HG03565 (cell line): ENCODE data around the gene DNAL4.
"Not testable (repeated sequence)": the region's sequence is repeated elsewhere in the genome, so short reads cannot be mapped to it uniquely, and the experiment has no call there.

Experiments
- ATAC-seq: cut with Tn5 transposase; IDR thresholded peaks from one replicate; pipeline ENCODE4 v1.9.1; 2021; ENCODE audit warnings: mild to moderate bottlenecking, moderate library complexity; ENCODE audit not compliant: unreplicated experiment

DNAL4 gene

DNA sequence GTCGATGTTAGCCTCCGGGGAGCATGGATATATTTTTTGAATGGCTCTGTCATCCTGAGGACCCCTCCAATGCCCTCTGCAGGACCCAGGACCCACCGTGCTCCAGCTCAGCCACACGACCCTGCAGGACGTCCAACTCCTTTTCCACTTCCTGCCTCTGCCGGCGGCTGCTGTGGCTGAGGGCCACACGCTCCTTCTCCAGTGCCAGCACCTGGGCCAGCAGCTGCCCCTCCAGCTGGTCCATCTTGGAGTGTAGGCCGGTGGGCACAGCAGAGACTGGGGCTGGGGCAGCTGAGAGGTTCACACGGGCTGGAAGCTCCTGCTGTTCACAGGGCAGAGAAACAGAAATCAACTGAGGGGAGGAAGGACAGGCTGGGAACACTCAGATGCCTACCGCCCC is 34.2 kb upstream of the DNAL4 start:
- ATAC-seq: no peak

DNA sequence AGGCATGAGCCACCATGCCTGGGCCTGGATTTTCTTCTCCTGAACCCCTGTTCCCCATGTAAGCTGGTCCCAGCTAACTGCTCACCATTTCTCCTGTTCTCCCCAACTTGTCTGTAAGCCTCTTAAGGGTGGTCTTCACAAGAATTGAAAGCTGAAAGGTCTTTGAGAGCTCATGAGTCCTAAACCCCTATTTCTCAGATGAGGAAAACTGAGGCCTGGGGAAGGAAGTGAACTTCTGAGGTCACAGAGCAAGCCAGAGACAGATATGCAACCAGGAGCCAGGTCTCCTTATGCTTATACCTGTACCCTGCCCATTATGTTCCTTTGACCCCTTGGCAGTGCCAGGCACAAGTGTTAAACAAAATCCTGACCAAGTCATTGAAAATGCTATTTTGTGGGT is 33.6 kb upstream of the DNAL4 start:
- ATAC-seq: no peak

DNA sequence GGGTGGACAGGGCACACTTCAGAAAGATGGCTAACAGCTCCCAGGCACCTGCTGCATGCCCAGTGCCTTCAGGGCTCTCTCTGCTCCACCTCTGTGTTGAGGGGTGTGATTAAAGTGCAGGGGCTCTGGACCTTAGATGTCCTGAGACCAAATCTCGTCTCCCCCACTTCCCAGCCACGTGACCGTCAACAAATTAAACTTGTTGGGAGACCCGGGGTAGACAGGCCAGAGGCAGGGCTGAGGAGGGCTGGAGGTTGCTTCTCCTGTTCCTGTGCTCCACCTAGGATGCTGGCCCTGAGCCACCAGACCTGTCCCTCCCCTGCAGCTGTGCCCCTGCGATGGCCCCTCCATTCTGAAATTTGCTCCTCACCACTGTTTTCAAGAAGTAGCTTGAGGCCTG is 32.9 kb upstream of the DNAL4 start:
- ATAC-seq: no peak

DNA sequence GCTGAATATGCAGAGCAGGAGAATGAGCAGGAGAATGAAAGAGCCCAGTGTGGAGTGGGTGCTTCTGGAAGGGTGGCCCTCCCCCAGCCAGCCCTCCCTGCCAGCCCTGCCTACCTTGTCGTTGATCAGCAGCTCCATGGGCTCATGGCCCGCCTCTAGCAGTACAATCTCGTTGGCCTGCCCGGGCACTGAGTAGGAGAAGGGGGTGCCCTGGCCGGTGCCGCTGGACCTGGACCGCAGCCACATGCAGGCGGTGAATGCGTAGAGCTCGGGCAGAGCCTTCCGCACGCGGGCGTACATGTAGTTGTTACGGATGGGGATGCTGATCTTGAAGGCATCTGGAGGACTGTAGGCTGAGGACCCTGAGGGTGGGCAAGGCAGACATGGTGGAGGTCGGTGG is 32.4 kb upstream of the DNAL4 start:
- no peak for ATAC-seq

DNA sequence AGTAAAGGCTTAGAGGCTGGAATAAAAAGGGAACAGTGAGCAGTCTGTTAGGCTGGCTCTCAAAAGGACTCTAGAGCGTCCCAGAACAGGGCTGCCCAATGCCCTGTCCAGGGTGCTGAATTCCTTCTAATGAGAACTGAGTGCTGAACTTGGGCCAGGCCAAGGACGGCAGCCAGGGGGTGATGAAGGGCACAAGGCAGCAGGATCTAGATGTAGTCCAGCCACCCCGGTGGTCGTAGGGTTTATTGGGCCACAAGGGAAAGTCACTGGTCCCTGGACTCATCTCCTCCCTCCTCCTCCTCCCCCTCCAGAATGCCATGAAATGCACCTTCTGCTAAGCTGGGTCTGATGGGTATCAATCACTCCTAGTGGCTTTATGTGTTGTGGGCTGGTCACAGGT is 30.6 kb upstream of the DNAL4 start:
- no peak for ATAC-seq

DNA sequence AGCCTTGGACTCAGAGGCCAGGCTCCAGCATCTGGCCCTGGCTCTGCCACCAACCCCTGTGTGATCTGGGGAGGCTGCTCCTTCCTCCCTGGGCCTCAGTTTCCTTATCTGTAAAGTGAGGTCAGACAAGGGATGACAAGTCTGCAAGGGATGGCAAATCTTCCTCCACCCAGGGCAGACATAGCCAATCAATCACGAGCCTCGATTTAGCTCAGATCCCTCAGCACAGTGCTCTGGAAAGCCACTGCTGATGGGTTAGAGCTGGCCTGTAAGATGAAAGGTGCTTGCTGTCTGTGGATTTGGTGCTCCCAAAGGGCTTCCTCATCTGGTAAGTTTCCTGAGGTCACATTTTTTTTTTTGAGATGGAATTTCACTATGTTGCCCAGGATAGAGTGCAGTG is 29.7 kb upstream of the DNAL4 start:
- ATAC-seq: no peak

DNA sequence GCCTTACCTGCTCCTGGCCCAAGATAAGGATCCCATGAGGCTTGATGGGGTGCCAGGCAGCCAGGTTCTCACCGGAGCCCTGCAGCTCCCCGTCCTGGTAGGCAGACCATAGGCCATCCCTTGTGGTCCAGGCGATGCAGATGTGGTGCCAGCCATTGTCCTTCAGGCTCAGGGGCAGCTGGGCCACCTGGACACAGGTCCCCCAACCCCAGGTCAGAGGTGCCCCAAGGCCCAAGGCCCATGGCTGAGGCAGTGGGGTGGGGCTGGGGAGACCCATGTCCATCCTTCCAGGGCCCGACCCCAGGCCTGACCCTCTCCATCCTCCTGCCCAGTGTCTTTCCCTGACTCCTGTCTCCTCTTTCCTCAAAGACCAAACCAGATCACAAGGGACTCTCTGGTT is 29.1 kb upstream of the DNAL4 start:
- ATAC-seq: no peak

DNA sequence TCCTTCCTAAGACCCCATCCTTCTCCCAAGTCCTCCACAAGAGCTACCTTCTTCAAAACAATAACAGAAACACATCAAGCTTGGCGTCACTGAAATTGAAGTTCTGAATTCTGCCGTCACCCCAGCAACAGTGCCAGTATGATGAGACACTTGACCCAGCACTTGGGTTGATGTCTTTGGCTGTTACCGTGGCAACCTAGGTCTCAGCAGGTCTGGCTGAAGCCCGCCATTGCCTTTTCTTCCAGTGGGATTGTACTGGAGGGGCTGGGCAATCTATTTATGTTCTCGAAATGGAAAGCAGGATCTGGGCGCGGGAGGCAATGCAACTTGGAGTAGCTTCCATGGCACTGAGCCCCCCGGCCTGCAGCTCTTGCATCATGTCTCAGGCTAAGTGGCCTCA is 26.1 kb upstream of the DNAL4 start:
- no peak for ATAC-seq

DNA sequence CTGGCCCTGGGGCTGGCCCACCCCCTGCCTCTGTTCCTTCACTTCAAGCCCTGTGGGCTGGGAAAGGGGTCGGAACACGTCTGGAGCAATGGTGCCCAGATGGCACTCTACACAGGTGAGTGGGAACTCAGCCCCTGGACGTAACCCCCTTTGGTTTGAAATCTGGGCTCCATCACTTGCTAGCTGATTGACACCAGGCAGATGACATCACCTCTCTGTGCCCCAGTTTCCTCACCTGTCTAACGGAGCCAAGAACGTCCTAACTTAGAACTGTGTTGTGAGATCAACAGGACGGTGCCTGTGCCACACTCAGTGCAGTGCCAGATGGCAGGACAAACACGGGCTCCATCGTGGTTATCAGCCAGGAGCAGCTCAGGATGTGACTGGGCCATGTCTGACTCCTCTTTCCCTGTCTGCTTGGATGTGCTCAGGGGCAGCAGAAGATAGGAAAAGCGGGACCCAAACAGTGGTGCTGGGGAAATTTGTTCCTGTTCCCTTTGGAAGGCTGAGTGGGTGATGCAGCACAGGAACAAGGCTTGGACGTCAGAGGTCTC is 25.5 kb upstream of the DNAL4 start:
- ATAC-seq: no peak

DNA sequence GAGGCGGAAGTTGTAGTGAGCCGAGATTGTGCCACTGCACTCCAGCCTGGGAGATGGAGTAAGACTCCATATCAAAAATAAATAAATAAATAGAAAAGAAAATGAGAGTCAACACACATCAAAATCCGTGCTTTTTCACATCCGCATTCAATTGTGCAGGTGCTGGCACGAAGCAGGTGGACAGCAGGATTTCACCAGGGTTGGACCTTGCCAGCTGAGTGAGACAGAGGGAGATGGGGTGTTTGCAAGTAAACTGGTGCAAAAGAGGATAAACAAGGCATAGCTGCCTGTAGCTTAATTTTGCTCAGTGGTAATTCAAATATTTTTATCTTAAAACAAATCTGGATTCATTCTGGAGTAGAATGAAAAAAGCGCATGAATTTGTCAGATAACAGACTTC is 23.3 kb upstream of the DNAL4 start:
- ATAC-seq: no peak

DNA sequence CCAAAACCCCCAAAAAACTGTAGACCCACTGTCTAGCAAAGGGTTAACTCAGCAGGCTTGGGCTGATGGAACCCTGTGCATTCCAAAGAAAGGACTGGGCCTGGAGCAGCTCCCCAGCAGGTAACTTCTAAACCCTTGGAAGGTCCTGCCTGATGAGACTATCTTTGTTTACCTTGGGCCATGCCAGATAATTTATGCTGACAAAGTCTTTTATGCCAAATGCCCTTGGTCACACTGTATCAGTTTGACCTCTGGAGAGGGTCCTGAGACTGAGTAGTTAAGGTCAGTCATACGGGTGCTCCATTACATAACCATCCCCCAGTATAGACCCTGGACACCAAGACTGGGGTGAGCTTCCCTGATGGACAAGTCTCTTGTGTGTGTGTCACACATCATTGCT is 21.9 kb upstream of the DNAL4 start:
- no peak for ATAC-seq

DNA sequence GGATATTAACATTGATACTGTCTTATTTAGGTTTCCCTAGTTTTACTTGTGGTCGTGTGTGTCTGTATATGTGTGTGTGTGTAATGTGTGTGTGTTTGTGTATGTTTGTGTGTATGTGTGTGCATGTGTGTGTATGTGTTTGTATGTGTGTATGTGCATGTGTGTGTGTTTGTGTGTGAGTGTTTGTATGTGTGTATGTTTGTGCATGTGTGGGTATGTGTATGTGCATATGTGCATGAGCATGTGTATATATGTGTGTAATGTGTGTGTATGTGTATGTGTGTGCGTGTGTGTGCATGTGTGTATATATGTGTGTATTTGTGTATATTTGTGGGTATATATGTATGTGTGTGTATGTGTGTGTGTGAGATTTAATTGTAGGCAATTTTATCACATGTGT is 17.3 kb upstream of the DNAL4 start:
- ATAC-seq: no peak

DNA sequence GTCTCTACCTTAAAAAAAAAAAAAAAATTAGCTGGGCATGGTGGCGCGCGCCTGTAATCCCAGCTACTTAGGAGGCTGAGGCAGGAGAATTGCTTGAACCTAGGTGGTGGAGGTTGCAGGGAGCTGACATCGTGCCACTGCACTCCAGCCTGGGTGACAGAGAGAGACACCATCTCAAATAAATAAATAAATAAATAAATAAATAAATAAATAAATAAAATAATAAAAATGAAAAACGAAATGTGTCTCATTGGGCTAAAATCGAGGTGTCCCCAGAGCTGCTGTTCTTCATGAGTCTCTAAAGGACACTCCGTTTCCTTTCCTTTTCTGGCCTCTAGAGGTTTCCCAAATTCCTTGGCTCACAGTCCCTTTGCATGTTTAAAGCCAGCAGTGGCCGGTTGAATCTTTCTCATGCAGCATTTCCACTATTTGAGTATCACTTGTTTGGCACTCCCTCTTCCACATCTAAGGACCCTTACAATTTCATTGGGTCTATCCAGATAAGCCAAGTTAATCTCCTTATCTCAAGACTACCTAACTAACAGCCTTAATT is 11.2 kb upstream of the DNAL4 start:
- ATAC-seq: not testable (repeated sequence)

DNA sequence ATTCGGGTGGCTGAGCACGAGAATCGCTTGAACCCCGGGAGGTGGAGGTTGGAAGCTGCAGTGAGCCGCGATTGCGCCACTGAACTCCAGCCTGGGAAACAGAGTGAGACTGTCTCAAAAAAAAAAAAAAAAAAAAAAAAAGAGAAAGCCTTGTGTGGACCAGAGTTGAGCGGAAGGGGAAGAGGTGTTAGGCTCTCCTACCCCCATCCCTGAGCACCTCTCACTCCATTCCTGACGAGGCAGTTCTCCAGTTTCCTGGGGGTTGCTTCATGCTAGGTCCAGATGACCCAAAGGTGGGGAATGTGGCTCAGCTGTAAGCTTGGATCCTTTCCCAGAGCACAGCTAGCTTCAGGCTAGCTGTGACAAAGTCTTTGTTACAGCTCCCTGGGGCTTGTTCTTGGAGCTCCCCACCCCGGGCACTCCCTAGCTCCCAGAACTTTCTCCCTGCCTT is 8.8 kb upstream of the DNAL4 start:
- no peak for ATAC-seq

DNA sequence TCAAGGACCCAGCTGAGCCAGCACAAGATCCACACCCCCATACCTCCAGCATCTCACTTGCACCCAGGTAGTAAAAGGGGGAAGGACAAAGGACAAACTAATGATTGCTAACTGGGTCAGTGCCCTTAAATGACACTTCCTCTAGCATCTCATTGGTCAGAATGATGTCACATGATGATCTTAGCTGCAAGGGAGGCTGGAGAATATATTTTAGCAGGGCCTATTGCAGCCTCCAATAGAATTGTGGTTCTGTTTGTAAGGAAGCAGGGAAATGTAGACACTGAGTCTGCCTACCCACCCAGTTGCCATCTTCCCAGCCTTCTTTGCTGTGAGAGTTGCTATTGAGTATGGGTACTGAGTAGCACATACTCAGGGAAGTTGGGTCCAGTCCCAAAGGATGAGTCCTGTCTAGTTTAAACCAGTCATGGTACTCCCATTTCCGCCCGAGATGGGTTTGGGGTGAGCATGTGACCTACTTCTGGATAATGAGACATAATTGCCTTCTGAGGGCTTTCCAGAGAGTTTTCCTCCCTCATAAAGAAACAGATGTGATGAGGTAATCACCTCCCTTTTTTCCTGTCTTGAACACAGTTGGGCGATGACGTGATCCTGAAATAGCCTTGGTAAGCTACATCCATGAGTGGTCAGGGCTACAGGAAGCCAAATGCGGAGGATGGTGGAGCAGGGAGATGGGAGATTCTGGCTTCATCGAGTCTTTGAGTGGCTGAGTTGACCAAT is 5.5 kb upstream of the DNAL4 start:
- ATAC-seq: no peak

DNA sequence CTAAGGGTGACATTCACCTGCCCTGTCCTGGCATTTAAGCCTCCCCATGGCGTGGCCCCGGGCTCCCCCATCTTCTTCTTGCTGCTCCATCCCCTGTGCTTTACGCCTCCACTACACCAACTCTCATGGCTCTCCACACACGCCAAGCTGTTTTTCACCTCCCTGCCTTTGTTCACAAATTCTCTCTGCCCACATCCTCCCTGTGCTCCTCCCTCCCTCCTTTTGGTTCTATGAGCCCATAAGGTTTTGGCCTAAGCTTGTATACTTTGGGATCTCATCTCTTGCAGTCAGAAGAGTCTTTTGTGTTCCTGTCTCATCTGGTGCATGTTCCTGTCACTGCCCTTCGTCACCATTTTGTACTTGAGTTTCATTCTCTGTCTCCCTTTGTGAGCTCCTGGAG is 4.6 kb upstream of the DNAL4 start:
- ATAC-seq: no peak

DNA sequence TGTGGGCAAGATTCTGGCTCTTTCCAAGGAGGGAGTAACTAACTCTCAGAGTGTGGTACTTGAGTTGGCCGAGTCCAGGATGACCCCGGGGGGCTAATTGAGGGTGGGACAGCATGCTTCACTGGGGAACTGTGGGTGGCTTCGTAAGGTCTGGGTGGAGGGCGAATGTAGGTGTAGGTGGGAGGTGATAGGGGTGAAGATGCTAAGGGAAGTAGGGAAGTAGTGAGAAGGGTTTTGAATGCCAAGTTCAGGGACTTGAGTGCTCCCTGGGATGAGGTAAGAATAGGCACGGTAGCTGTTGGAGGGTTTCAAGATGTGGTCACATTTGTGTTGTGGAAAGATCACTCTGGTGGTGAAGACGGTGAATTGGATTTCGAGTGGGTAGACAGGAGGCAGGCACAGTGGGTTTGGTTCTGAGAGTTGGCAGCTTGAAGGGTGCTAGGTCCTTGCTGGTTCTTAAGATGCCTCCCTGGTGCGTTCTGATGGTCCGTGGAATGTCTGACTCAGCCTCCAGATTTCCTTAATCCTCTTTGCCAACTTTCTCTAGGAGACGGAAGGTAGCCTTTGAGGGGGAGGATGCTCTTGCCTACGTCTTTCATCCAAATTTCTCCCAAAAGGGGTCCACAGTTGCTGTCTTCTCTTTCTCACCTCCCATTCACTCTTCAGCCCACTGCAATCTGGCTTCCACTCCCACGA is 2.5 kb upstream of the DNAL4 start:
- no peak for ATAC-seq

DNA sequence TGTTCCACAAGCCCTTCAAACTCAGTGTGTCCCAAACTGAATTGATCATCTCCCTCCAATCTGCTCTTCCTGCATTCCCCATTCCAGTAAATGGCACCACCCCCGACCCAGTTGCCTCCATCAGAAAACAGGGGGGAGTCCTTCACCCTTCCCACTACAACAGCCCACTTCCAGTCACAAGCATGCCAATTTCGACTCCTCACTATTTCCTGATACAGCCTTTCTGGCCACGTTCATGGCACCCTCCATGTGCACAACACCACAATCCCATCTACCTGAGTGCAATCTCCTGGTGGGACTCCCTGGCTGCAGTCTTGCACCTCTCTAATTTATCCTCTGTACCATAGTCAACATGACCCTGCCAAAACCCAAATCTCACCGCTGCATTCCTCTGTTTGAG is 1.6 kb upstream of the DNAL4 start:
- no peak for ATAC-seq

DNA sequence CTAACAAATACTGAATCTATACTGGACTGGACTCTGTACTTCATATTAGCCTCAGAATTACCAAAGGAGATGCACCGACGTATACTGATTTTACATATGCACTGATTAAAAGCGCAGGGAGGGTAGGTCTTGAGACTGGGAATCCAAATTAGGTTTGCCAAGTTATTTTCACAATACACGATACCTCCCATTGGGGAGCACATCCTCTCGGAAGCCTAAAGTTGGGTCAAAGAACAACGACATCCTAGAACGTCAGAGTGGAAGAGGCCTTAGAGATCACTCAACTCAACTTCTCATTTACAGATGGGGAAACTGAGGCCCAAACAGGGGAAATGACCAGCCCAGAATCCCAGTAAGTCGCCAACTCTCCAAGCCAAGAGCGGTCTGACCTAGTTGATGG is 626 bp downstream of the DNAL4 start:
- ATAC-seq: no peak

DNA sequence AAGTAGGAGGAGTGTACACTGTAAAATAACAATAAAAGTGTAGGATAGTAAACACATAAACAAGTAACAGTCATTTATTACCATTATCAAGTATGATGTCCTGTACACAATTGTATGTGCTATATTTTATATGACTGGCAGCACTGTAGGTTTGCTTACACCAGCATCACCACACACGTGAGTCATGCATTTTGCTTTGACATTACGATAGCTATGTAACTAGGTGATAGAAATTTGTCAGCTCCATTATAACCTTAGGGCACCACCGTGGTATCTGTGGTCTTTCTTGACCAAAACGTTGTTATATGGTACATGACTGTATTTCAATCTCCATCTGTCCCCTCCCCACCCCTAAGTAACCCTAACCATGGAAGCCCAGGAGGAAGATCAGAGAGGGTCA is 1.1 kb downstream of the DNAL4 start:
- ATAC-seq: no peak

DNA sequence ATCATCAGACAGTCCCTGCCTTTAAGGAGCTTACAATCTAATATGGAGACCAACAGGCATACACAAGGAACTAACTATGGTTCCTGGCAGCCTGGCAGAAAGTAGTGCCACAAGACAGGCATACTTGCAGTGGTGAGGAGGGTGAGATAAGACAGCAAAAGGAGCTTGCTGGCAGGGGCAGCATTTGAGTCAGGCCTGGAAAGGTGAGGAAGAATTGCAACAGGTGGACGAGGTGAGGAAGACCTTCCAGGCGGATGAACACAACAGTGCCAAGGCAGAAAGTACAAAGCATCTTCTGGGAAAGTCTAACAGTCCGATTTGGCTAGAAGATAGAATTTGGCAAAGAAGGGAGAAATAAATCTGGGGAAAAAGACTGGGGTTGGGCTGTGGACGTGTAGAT is 4.3 kb downstream of the DNAL4 start:
- ATAC-seq: no peak

DNA sequence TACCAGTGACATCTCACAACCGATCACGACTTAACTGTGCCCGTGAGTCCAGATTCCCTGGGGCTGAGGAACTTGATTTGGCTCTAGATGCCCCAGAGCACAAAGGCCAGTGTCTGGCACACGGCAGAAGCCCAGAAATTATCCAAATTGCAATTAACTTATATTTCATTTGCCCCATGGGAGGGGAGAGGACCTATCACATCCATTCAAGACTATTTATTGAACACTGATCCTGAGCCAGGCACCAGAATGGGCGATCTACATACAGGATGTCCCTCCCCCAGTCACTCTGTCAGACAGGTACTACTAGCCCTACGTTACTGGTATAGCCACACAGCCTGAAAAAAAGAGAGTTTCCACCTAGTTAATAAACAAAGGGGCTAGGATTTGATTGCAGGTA is 5.1 kb downstream of the DNAL4 start:
- ATAC-seq: no peak
